ENCODE measurements around the gene MBD3L3.
"Not testable (repeated sequence)": the region's sequence is repeated elsewhere in the genome, so short reads cannot be mapped to it uniquely, and the experiment has no call there.

DNA sequence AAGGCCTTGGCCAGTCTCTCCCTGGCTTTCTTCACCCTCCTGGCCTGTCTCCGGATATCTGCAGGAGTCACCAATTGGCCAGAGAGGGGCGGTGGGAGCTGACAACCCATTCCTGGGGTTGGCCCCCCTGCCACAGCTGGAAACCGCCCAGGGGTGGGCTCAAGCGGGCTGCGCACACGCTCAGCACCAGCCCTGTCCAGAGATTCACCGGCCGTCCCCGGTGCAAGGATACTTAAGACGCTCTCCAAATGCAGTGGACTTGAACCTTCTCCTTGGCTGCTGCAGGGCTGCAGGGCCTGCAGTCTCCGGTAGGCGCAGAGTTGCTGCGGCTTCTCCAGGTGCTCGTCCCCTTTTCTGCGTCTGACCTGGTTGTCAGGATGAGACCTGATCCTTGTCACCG lies 2.1 kb downstream of the MBD3L3 start:
- TF ChIP-seq EZH2 (IDR thresholded peaks at IDR 0.05; ENCODE audit: insufficient read depth, poor library complexity, severe bottlenecking); EZH2phosphoT487 (IDR thresholded peaks at IDR 0.05; ENCODE audit: insufficient read depth, low read depth): not testable (repeated sequence)

All from GM23248 (cell line).